ENCODE measurements around the gene CYFIP2. TPM values are rescaled to one million over a fixed set of nuclear protein-coding genes. Genes with fewer than 3 reads are reported as not detected.

The CYFIP2 gene
- total RNA-seq, 1 donor from 2014 or later, result 26.7 TPM

- DNase-seq (ENCODE audit: extremely low read depth, low read depth, low spot score), result no peak
Measured at GRCh38 chr5:157352756-157353340, 86.9 kb downstream of the CYFIP2 start.

- no peak for DNase-seq (ENCODE audit: extremely low read depth, low read depth, low spot score)
Measured at GRCh38 chr5:157354800-157355199, 88.9 kb downstream of the CYFIP2 start.

- no peak for DNase-seq (ENCODE audit: extremely low read depth, low read depth, low spot score)
Measured at GRCh38 chr5:157356576-157356975, 90.7 kb downstream of the CYFIP2 start.

- no peak for DNase-seq (ENCODE audit: extremely low read depth, low read depth, low spot score)
Measured at GRCh38 chr5:157357823-157358222, 91.9 kb downstream of the CYFIP2 start.

GRCh38 chr5:157358871-157359270 is 92.9 kb downstream of the CYFIP2 start:
- DNase-seq (ENCODE audit: extremely low read depth, low read depth, low spot score), result no peak

GRCh38 chr5:157359356-157360055 is 93.6 kb downstream of the CYFIP2 start:
- DNase-seq (ENCODE audit: extremely low read depth, low read depth, low spot score), result no peak

GRCh38 chr5:157362012-157362411 is 96.1 kb downstream of the CYFIP2 start:
- no peak for DNase-seq (ENCODE audit: extremely low read depth, low read depth, low spot score)

- DNase-seq (ENCODE audit: extremely low read depth, low read depth, low spot score), result no peak
Measured at GRCh38 chr5:157362502-157362901, 96.6 kb downstream of the CYFIP2 start.

GRCh38 chr5:157362982-157363381 is 97.1 kb downstream of the CYFIP2 start:
- DNase-seq (ENCODE audit: extremely low read depth, low read depth, low spot score), result no peak

GRCh38 chr5:157365732-157366131 is 99.8 kb downstream of the CYFIP2 start:
- no peak for DNase-seq (ENCODE audit: extremely low read depth, low read depth, low spot score)

GRCh38 chr5:157366741-157367674 is 101.1 kb downstream of the CYFIP2 start:
- DNase-seq (ENCODE audit: extremely low read depth, low read depth, low spot score), result no peak

GRCh38 chr5:157369507-157369906 is 103.6 kb downstream of the CYFIP2 start:
- no peak for DNase-seq (ENCODE audit: extremely low read depth, low read depth, low spot score)

GRCh38 chr5:157370967-157371366 is 105.0 kb downstream of the CYFIP2 start:
- DNase-seq (ENCODE audit: extremely low read depth, low read depth, low spot score), result no peak

- no peak for DNase-seq (ENCODE audit: extremely low read depth, low read depth, low spot score)
Measured at GRCh38 chr5:157371655-157372471, 105.9 kb downstream of the CYFIP2 start.

GRCh38 chr5:157372472-157372822 is 106.5 kb downstream of the CYFIP2 start:
- no peak for DNase-seq (ENCODE audit: extremely low read depth, low read depth, low spot score)

- no peak for DNase-seq (ENCODE audit: extremely low read depth, low read depth, low spot score)
Measured at GRCh38 chr5:157378509-157378908, 112.6 kb downstream of the CYFIP2 start.

GRCh38 chr5:157379983-157380382 is 114.1 kb downstream of the CYFIP2 start:
- no peak for DNase-seq (ENCODE audit: extremely low read depth, low read depth, low spot score)

GRCh38 chr5:157381746-157382145 is 115.8 kb downstream of the CYFIP2 start:
- DNase-seq (ENCODE audit: extremely low read depth, low read depth, low spot score), result no peak

GRCh38 chr5:157382996-157383800 is 117.3 kb downstream of the CYFIP2 start:
- DNase-seq (ENCODE audit: extremely low read depth, low read depth, low spot score), result no peak
